ENCODE data around the gene RTEL1.
"Not testable (repeated sequence)": the region's sequence is repeated elsewhere in the genome, so short reads cannot be mapped to it uniquely, and the experiment has no call there.

The RTEL1 gene, protein sequence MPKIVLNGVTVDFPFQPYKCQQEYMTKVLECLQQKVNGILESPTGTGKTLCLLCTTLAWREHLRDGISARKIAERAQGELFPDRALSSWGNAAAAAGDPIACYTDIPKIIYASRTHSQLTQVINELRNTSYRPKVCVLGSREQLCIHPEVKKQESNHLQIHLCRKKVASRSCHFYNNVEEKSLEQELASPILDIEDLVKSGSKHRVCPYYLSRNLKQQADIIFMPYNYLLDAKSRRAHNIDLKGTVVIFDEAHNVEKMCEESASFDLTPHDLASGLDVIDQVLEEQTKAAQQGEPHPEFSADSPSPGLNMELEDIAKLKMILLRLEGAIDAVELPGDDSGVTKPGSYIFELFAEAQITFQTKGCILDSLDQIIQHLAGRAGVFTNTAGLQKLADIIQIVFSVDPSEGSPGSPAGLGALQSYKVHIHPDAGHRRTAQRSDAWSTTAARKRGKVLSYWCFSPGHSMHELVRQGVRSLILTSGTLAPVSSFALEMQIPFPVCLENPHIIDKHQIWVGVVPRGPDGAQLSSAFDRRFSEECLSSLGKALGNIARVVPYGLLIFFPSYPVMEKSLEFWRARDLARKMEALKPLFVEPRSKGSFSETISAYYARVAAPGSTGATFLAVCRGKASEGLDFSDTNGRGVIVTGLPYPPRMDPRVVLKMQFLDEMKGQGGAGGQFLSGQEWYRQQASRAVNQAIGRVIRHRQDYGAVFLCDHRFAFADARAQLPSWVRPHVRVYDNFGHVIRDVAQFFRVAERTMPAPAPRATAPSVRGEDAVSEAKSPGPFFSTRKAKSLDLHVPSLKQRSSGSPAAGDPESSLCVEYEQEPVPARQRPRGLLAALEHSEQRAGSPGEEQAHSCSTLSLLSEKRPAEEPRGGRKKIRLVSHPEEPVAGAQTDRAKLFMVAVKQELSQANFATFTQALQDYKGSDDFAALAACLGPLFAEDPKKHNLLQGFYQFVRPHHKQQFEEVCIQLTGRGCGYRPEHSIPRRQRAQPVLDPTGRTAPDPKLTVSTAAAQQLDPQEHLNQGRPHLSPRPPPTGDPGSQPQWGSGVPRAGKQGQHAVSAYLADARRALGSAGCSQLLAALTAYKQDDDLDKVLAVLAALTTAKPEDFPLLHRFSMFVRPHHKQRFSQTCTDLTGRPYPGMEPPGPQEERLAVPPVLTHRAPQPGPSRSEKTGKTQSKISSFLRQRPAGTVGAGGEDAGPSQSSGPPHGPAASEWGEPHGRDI (N-terminal part only)

GRCh38 chr20:63657937-63658748, at the start of gene RTEL1:
RTEL1 (plus strand) TSS chr20:63658312; CDS start chr20:63659403, 1,091 bp downstream.
- DNase-seq (ENCODE audit: low read depth): peak; percentile 86

GRCh38 chr20:63610581-63611435, 47.3 kb upstream of the RTEL1 start:
- no peak for DNase-seq (ENCODE audit: low read depth)

GRCh38 chr20:63611646-63612045, 46.5 kb upstream of the RTEL1 start:
- no peak for DNase-seq (ENCODE audit: low read depth)

GRCh38 chr20:63612276-63612931, 45.7 kb upstream of the RTEL1 start:
- DNase-seq (ENCODE audit: low read depth): no peak

DNA sequence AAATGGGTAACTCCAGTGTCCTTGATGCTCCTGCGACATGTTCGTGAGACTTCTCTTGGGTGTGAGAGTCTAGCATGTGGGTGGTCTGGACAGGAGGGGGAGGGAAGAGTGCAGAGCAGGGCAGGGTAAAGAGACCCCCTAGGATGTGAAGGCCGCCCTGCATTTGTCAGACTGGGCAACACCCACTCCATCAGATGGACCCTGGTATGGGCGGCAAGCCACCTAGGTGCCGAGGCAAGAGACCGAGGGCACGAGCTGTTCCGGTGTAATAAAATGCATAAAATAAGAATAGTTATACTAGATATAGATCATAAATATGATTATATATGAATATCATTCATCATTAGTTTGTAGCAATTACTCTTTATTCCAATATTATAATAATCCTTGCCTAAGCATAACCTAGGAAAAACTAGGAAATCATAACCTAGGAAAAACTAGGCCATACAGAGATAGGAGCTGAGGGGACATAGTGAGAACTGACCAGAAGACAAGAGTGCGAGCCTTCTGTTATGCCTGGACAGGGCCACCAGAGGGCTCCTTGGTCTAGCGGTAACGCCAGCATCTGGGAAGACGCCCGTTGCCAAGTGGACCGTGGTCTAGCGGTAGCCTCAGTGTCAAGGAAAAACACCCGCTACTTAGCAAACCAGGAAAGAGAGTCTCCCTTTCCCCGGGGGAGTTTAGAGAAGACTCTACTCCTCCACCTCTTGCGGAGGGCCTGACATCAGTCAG, 44.1 kb upstream of the RTEL1 start:
- DNase-seq (ENCODE audit: low read depth): not testable (repeated sequence)

- DNase-seq (ENCODE audit: low read depth): no peak
These were observed 40.8 kb upstream of the RTEL1 start for GRCh38 chr20:63617092-63617875.

GRCh38 chr20:63617876-63618265, 40.2 kb upstream of the RTEL1 start:
- DNase-seq (ENCODE audit: low read depth): no peak

GRCh38 chr20:63618291-63618980, 39.7 kb upstream of the RTEL1 start:
- no peak for DNase-seq (ENCODE audit: low read depth)

DNA sequence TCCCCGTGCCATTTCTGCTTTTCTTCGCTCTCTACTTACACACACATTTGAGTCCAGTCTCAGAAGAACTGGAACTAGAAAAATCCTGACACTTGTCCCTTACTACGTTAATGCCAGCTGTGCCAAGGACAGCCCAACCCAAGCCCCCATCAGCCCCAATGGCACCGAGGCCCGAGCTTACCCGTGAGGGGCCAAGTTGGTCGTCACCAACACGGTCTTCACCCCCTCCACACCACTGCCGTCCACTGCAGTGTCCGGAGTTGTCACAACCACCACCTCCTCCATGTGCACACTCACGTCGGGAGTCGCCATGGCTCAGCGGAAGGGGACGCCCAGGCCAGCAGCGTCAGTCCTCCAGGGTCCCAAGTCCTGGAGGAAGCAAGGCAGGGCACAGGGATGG, 39.0 kb upstream of the RTEL1 start:
- no peak for DNase-seq (ENCODE audit: low read depth)

- no peak for DNase-seq (ENCODE audit: low read depth)
These were observed 38.6 kb upstream of the RTEL1 start for GRCh38 chr20:63619505-63619904.

DNA sequence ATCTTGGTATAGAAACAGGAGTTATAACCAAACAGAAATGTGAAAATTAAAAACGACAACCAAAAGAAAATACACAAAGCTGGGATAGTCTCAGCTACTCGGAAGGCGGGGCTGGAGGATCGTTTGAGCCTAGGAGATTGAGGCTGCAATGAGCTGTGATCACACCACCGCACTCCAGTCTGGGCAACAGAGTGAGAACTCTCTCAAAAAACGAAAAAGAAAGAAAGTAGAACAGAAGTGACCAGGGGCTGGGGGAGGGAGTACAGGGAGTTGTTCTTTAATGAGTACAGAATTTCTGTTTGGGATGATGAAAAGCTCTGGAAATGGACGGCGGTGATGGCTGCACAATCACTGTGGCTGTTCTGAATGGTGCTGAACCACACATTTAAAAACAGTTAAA, 37.1 kb upstream of the RTEL1 start:
- DNase-seq (ENCODE audit: low read depth): no peak

- DNase-seq (ENCODE audit: low read depth): no peak
These were observed 36.0 kb upstream of the RTEL1 start for GRCh38 chr20:63622096-63622495.

GRCh38 chr20:63622732-63623131, 35.4 kb upstream of the RTEL1 start:
- no peak for DNase-seq (ENCODE audit: low read depth)

GRCh38 chr20:63624486-63624885, 33.6 kb upstream of the RTEL1 start:
- no peak for DNase-seq (ENCODE audit: low read depth)

- DNase-seq (ENCODE audit: low read depth): no peak
These were observed 32.2 kb upstream of the RTEL1 start for GRCh38 chr20:63625771-63626423.

DNA sequence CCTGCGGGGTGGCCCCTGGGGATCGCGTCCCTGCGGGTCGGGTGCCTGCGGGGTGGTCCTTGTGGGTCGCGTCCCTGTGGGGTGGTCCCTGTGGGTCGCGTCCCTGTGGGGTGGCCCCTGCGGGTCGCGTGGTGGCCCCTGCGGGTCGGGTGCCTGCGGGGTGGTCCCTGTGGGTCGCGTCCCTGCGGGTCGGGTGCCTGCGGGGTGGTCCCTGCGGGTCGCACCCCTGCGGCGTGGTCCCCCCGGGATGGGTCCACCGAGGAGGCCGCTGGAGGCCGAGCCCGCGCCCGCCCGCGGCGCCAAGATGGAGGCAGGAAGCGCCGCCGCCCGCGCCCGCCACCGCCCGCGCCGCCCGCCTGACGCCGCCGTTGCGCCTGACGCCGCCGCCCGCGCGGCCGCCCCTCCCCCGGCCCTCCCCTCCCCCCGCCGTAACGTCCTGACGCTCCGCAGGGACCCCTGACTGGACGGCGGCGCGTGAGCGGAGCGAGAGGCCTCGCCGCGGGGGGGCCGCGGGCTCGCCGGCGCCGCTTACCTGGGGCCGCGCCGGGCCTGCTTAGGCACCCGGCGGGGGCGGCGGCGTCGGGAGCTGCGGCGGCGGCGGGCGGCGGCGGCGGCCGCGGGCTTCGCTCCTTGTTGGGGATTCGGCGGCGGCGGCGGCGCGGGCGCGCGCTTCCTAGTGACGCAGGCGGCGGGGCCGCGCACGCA, 31.5 kb upstream of the RTEL1 start, which contains the start of gene GMEB2:
Gene GMEB2, minus strand, starts transcription at position 678 of the 705 bp plus-strand sequence. CDS start 7,704 bp downstream, outside the sequence.
- DNase-seq (ENCODE audit: low read depth): peak; percentile 55
